ENCODE data around the gene LHFPL2. TPM values are rescaled to one million over a fixed set of nuclear protein-coding genes. Genes with fewer than 3 reads are reported as not detected.
"Not testable (repeated sequence)": the region's sequence is repeated elsewhere in the genome, so short reads cannot be mapped to it uniquely, and the experiment has no call there.

LHFPL2 gene
- total RNA-seq, 2 experiments from 2014 or later, result 0.19 to 0.25 TPM

GRCh38 chr5:78458843-78459242, 189.7 kb downstream of the LHFPL2 start:
- H3K27me3 ChIP-seq (ENCODE audit: control insufficient read depth in 1 of 2, insufficient read depth in 2 of 2, low read length in 2 of 2), result no peaks in the 10 kb centered on the region
- Mint-ChIP-seq H3K27ac (no peak overlapping the region), H3K27me3 (no peaks in the 10 kb centered on the region), H3K36me3 (ENCODE audit: low read depth) (peaks cover 58% of the 10 kb centered on the region), H3K9me3 (no peaks in the 10 kb centered on the region), H3K4me1 (ENCODE audit: low read depth) (peaks cover 9% of the 10 kb centered on the region), H3K4me3 (no peak overlapping the region)
- H3K9me3 ChIP-seq (ENCODE audit: control insufficient read depth in 1 of 2, insufficient read depth in 1 of 2, low read length in 2 of 2), result no peaks in the 10 kb centered on the region
- ChIA-PET POLR2A (no interaction called here), CTCF (no interaction called here)
- DNase-seq (no peak), ATAC-seq (ENCODE audit: poor library complexity) (no peak)
- H3K4me1 ChIP-seq (ENCODE audit: insufficient read depth, low read length), result no peaks in the 10 kb centered on the region
- H3K4me3 ChIP-seq (ENCODE audit: low read length), result no peak overlapping the region
- no peak for TF ChIP-seq CTCF (IDR thresholded peaks at IDR 0.05)
- intact Hi-C loops (cut with DNase I, micrococcal nuclease), result no loop called here
- H3K27ac ChIP-seq (ENCODE audit: low read depth in 1 of 2, low read length in 2 of 2), result no peak overlapping the region
- peaks cover 8% of the 10 kb centered on the region for H3K36me3 ChIP-seq (ENCODE audit: insufficient read depth, low read length)

DNA sequence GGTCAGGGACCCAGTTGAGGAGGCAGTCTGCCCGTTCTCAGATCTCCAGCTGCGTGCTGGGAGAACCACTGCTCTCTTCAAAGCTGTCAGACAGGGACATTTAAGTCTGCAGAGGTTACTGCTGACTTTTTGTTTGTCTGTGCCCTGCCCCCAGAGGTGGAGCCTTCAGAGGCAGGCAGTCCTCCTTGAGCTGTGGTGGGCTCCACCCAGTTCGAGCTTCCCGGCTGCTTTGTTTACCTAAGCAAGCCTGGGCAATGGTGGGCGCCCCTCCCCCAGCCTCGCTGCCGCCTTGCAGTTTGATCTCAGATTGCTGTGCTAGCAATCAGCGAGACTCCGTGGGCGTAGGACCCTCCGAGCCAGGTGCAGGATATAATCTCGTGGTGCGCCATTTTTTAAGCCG, 191.1 kb downstream of the LHFPL2 start:
- not testable (repeated sequence) for ATAC-seq (ENCODE audit: poor library complexity)

DNA sequence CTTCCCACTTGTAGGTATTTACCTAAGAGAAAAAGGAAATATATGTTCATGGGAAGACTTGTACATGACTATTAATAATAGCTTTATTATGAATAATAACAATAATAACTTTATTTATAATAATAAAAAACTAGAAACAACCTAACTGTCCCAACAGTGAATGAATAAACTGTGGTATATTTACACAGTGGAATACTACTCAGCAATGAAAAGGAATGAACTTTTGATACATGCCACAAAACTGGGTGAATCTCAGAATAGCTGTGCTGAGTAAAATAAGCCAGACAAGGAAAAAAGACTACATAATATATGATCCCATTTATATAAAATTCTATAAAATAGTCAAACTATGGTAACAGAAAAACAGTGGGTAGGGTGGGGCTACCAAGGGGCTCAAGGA, 199.5 kb downstream of the LHFPL2 start:
- ATAC-seq (ENCODE audit: poor library complexity) (no peak), DNase-seq (no peak)
- Histone ChIP-seq H3K27me3 (ENCODE audit: control insufficient read depth in 1 of 2, insufficient read depth in 2 of 2, low read length in 2 of 2) (no peaks in the 10 kb centered on the region), H3K4me3 (ENCODE audit: low read length) (no peak overlapping the region), H3K4me1 (ENCODE audit: insufficient read depth, low read length) (no peaks in the 10 kb centered on the region), H3K27ac (ENCODE audit: low read depth in 1 of 2, low read length in 2 of 2) (no peak overlapping the region), H3K9me3 (ENCODE audit: control insufficient read depth in 1 of 2, insufficient read depth in 1 of 2, low read length in 2 of 2) (peaks cover 0 to 8% of the 10 kb centered on the region in 2 experiments), H3K36me3 (ENCODE audit: insufficient read depth, low read length) (peaks cover 9% of the 10 kb centered on the region)
- Mint-ChIP-seq H3K9me3 (no peaks in the 10 kb centered on the region), H3K27ac (no peak overlapping the region), H3K36me3 (ENCODE audit: low read depth) (peaks cover 58% of the 10 kb centered on the region), H3K27me3 (no peaks in the 10 kb centered on the region), H3K4me3 (no peak overlapping the region), H3K4me1 (ENCODE audit: low read depth) (no peaks in the 10 kb centered on the region)
- intact Hi-C loops (cut with DNase I, micrococcal nuclease), result no loop called here
- TF ChIP-seq CTCF (IDR thresholded peaks at IDR 0.05), result no peak
- POLR2A ChIA-PET, result no interaction called here
- CTCF ChIA-PET, result no interaction called here

More for the DNA sequence above, 191.1 kb downstream of the LHFPL2 start:
- H3K4me1 Mint-ChIP-seq (ENCODE audit: low read depth); H3K9me3 ChIP-seq (ENCODE audit: control insufficient read depth in 1 of 2, insufficient read depth in 1 of 2, low read length in 2 of 2); H3K27me3 Mint-ChIP-seq; H3K4me3 Mint-ChIP-seq; H3K4me3 ChIP-seq (ENCODE audit: low read length); DNase-seq; H3K27ac ChIP-seq (ENCODE audit: low read depth in 1 of 2, low read length in 2 of 2); H3K9me3 Mint-ChIP-seq; H3K27ac Mint-ChIP-seq; H3K27me3 ChIP-seq (ENCODE audit: control insufficient read depth in 1 of 2, insufficient read depth in 2 of 2, low read length in 2 of 2); intact Hi-C loops (cut with DNase I, micrococcal nuclease); H3K36me3 ChIP-seq (ENCODE audit: insufficient read depth, low read length); CTCF ChIA-PET; H3K4me1 ChIP-seq (ENCODE audit: insufficient read depth, low read length); POLR2A ChIA-PET: not testable (repeated sequence)
- peaks cover 46% of the 10 kb centered on the region for H3K36me3 Mint-ChIP-seq (ENCODE audit: low read depth)

- peaks cover 67% of the 10 kb centered on the region for H3K36me3 Mint-ChIP-seq (ENCODE audit: low read depth)
- ChIA-PET POLR2A (no interaction called here), CTCF (no interaction called here)
- ATAC-seq (ENCODE audit: poor library complexity), result no peak
- peaks cover 0 to 8% of the 10 kb centered on the region in 2 experiments for H3K9me3 ChIP-seq (ENCODE audit: control insufficient read depth in 1 of 2, insufficient read depth in 1 of 2, low read length in 2 of 2)
- no peaks in the 10 kb centered on the region for H3K4me1 Mint-ChIP-seq (ENCODE audit: low read depth)
- no peaks in the 10 kb centered on the region for H3K4me1 ChIP-seq (ENCODE audit: insufficient read depth, low read length)
- no peak for DNase-seq
- H3K4me3 ChIP-seq (ENCODE audit: low read length), result no peak overlapping the region
- intact Hi-C loops (cut with DNase I, micrococcal nuclease), result no loop called here
- no peak overlapping the region for H3K4me3 Mint-ChIP-seq
- H3K27me3 ChIP-seq (ENCODE audit: control insufficient read depth in 1 of 2, insufficient read depth in 2 of 2, low read length in 2 of 2), result no peaks in the 10 kb centered on the region
- no peaks in the 10 kb centered on the region for H3K27me3 Mint-ChIP-seq
- H3K27ac Mint-ChIP-seq, result no peak overlapping the region
- no peaks in the 10 kb centered on the region for H3K9me3 Mint-ChIP-seq
- H3K27ac ChIP-seq (ENCODE audit: low read depth in 1 of 2, low read length in 2 of 2), result no peak overlapping the region
- peaks cover 9% of the 10 kb centered on the region for H3K36me3 ChIP-seq (ENCODE audit: insufficient read depth, low read length)
- no peak for TF ChIP-seq CTCF (IDR thresholded peaks at IDR 0.05)
Measured at GRCh38 chr5:78447775-78448424, 200.7 kb downstream of the LHFPL2 start.
